Measurements from ENCODE around the gene DLGAP1. TPM values are rescaled to one million over a fixed set of nuclear protein-coding genes. Genes with fewer than 3 reads are reported as not detected.
A peak's percentile ranks its signal among the peaks of the same experiment; 100 is the strongest.

DLGAP1 gene
- total and polyA plus RNA-seq, 4 donors: 0.54 to 11.8 (median 3.1) TPM

GRCh38 chr18:4256766-4257417 lies 198.2 kb downstream of the DLGAP1 start:
- Histone ChIP-seq H3K9me3 (ENCODE audit: control insufficient read depth in 4 of 4, insufficient read depth in 3 of 4, low read length in 3 of 4) (no peaks in the 10 kb centered on the region), H3K27ac (ENCODE audit: low read depth in 1 of 2, low read length in 1 of 2) (no peak overlapping the region), H3K9ac (ENCODE audit: insufficient read depth in 1 of 2, low read length in 2 of 2) (no peak overlapping the region), H3K36me3 (ENCODE audit: control insufficient read depth in 4 of 4, insufficient read depth in 4 of 4, low read length in 4 of 4) (no peaks in the 10 kb centered on the region), H3K4me1 (ENCODE audit: control insufficient read depth in 5 of 5, insufficient read depth in 5 of 5, low read length in 5 of 5) (no peaks in the 10 kb centered on the region), H3K27me3 (ENCODE audit: control insufficient read depth in 3 of 3, insufficient read depth in 3 of 3, low read length in 2 of 3) (no peaks in the 10 kb centered on the region), H3K4me3 (no peak overlapping the region)
- WGBS, 2 donors: 63 to 70% methylated on average over 7 of the region's 7 CpGs
- DNase-seq: peak in 1 of 3 donors; percentile 4
- ATAC-seq (ENCODE audit: insufficient read depth, low FRiP score): no peak
- TF ChIP-seq CTCF (IDR thresholded peaks at IDR 0.05; ENCODE audit: control extremely low read depth, extremely low read depth): no peak

- DNase-seq (no peak), ATAC-seq (ENCODE audit: insufficient read depth, low FRiP score) (no peak)
- H3K9me3 ChIP-seq (ENCODE audit: control insufficient read depth in 4 of 4, insufficient read depth in 3 of 4, low read length in 3 of 4): no peaks in the 10 kb centered on the region
- TF ChIP-seq CTCF (IDR thresholded peaks at IDR 0.05; ENCODE audit: control extremely low read depth, extremely low read depth): no peak
- no peaks in the 10 kb centered on the region for H3K4me1 ChIP-seq (ENCODE audit: control insufficient read depth in 5 of 5, insufficient read depth in 5 of 5, low read length in 5 of 5)
- H3K9ac ChIP-seq (ENCODE audit: insufficient read depth in 1 of 2, low read length in 2 of 2): no peak overlapping the region
- no peaks in the 10 kb centered on the region for H3K36me3 ChIP-seq (ENCODE audit: control insufficient read depth in 4 of 4, insufficient read depth in 4 of 4, low read length in 4 of 4)
- no peak overlapping the region for H3K4me3 ChIP-seq
- no peaks in the 10 kb centered on the region for H3K27me3 ChIP-seq (ENCODE audit: control insufficient read depth in 3 of 3, insufficient read depth in 3 of 3, low read length in 2 of 3)
- WGBS, 2 donors: 62 to 65% methylated on average over 7 of the region's 7 CpGs
- H3K27ac ChIP-seq (ENCODE audit: low read depth in 1 of 2, low read length in 1 of 2): no peak overlapping the region
Measured at GRCh38 chr18:4254840-4255239, 200.3 kb downstream of the DLGAP1 start.

- H3K4me1 ChIP-seq (ENCODE audit: control insufficient read depth in 5 of 5, insufficient read depth in 5 of 5, low read length in 5 of 5): no peaks in the 10 kb centered on the region
- TF ChIP-seq CTCF (IDR thresholded peaks at IDR 0.05; ENCODE audit: control extremely low read depth, extremely low read depth): no peak
- H3K27me3 ChIP-seq (ENCODE audit: control insufficient read depth in 3 of 3, insufficient read depth in 3 of 3, low read length in 2 of 3): no peaks in the 10 kb centered on the region
- DNase-seq: no peak
- ATAC-seq (ENCODE audit: insufficient read depth, low FRiP score): no peak
- no peak overlapping the region for H3K9ac ChIP-seq (ENCODE audit: insufficient read depth in 1 of 2, low read length in 2 of 2)
- no peak overlapping the region for H3K4me3 ChIP-seq
- H3K27ac ChIP-seq (ENCODE audit: low read depth in 1 of 2, low read length in 1 of 2): no peak overlapping the region
- H3K36me3 ChIP-seq (ENCODE audit: control insufficient read depth in 4 of 4, insufficient read depth in 4 of 4, low read length in 4 of 4): no peaks in the 10 kb centered on the region
- WGBS, 2 donors: 93 to 96% methylated on average over 4 of the region's 4 CpGs
- H3K9me3 ChIP-seq (ENCODE audit: control insufficient read depth in 4 of 4, insufficient read depth in 3 of 4, low read length in 3 of 4): no peaks in the 10 kb centered on the region
Measured at GRCh38 chr18:4252829-4253228, 202.3 kb downstream of the DLGAP1 start.

GRCh38 chr18:4251873-4252272 lies 203.2 kb downstream of the DLGAP1 start:
- Histone ChIP-seq H3K27ac (ENCODE audit: low read depth in 1 of 2, low read length in 1 of 2) (no peak overlapping the region), H3K9ac (ENCODE audit: insufficient read depth in 1 of 2, low read length in 2 of 2) (no peak overlapping the region), H3K9me3 (ENCODE audit: control insufficient read depth in 4 of 4, insufficient read depth in 3 of 4, low read length in 3 of 4) (no peaks in the 10 kb centered on the region), H3K27me3 (ENCODE audit: control insufficient read depth in 3 of 3, insufficient read depth in 3 of 3, low read length in 2 of 3) (no peaks in the 10 kb centered on the region), H3K36me3 (ENCODE audit: control insufficient read depth in 4 of 4, insufficient read depth in 4 of 4, low read length in 4 of 4) (no peaks in the 10 kb centered on the region), H3K4me1 (ENCODE audit: control insufficient read depth in 5 of 5, insufficient read depth in 5 of 5, low read length in 5 of 5) (no peaks in the 10 kb centered on the region), H3K4me3 (no peak overlapping the region)
- DNase-seq (no peak), ATAC-seq (ENCODE audit: insufficient read depth, low FRiP score) (no peak)
- 81 to 95% methylated on average over 3 of the region's 3 CpGs for WGBS, 2 donors
- no peak for TF ChIP-seq CTCF (IDR thresholded peaks at IDR 0.05; ENCODE audit: control extremely low read depth, extremely low read depth)

Measured in lung (tissue), 12 donors.